HEK293 (cell line): ENCODE data around the gene FOXN4.

ENCODE experiments used
- CTCF ChIA-PET: fragments of 350-600 bp; formaldehyde crosslinking; extraction: SDS; loops from one replicate; lab custom pipeline; 2021; ENCODE audit warnings: antibody characterized with exemption; lab: Yijun Ruan, JAX
- POLR2A ChIA-PET: fragments of 300-600 bp; formaldehyde crosslinking; extraction: SDS; loops from one replicate; lab custom pipeline; 2020; ENCODE audit warnings: antibody characterized with exemption, inconsistent platforms; lab: Yijun Ruan, JAX
- H3K27ac ChIP-seq: fragments of 200-500 bp; sonication (Bioruptor generic); 2 replicates; pipeline ENCODE4 v1.5.1; 2014; ENCODE audit warnings: low read depth, low read length, control low read depth, inconsistent platforms; ENCODE audit errors: extremely low read depth
- H3K36me3 ChIP-seq, 2 experiments: fragments of 200-500 bp in 1 of 2; sonication (Bioruptor generic) in 1 of 2; 1 replicate in 1 of 2; 2 replicates in 1 of 2; pipeline ENCODE4 v1.5.1; 2014 to 2017; ENCODE audit warnings: inconsistent platforms in 2 of 2, low read length in 2 of 2; ENCODE audit not compliant: control insufficient read depth in 2 of 2, insufficient read depth in 1 of 2
- H3K4me1 ChIP-seq: fragments of 200-500 bp; sonication (Bioruptor generic); 2 replicates; pipeline ENCODE4 v1.5.1; 2014; ENCODE audit warnings: mild to moderate bottlenecking, low read length, inconsistent platforms; ENCODE audit not compliant: control insufficient read depth, insufficient read depth
- H3K4me3 ChIP-seq: 2 replicates; pipeline ENCODE4 v1.5.1; 2011; ENCODE audit warnings: low read depth, mild to moderate bottlenecking, control low read depth, low read length, moderate library complexity
- H3K9me3 ChIP-seq: fragments of 200-500 bp; sonication (Bioruptor generic); 2 replicates; pipeline ENCODE4 v1.5.1; 2014; ENCODE audit warnings: low read depth, low read length, inconsistent platforms; ENCODE audit not compliant: control insufficient read depth, insufficient read depth
- KLF7 ChIP-seq: fragments of 450-650 bp; formaldehyde crosslinking; IDR thresholded peaks from 2 replicates; pipeline ENCODE4 v1.5.1; 2016; ENCODE audit warnings: missing biosample characterization, missing genetic modification characterization, borderline replicate concordance
- MEIS1 ChIP-seq: sonication (generic); formaldehyde crosslinking; IDR thresholded peaks from 2 replicates; pipeline ENCODE4 v1.8.1; 2022; ENCODE audit warnings: missing genetic modification reagents, mild to moderate bottlenecking, borderline replicate concordance
- SCRT1 ChIP-seq: fragments of 450-650 bp; formaldehyde crosslinking; IDR thresholded peaks from 2 replicates; pipeline ENCODE4 v1.5.1; 2016; ENCODE audit warnings: missing biosample characterization, missing genetic modification characterization, borderline replicate concordance
- WT1 ChIP-seq: fragments of 450-650 bp; formaldehyde crosslinking; IDR thresholded peaks from 2 replicates; pipeline ENCODE4 v1.5.1; 2016; ENCODE audit warnings: missing biosample characterization, missing genetic modification characterization
- YY2 ChIP-seq: fragments of 450-650 bp; formaldehyde crosslinking; IDR thresholded peaks from 2 replicates; pipeline ENCODE4 v1.5.1; 2016; ENCODE audit warnings: missing biosample characterization, missing genetic modification characterization
- ZBTB21 ChIP-seq: fragments of 450-650 bp; formaldehyde crosslinking; IDR thresholded peaks from 2 replicates; pipeline ENCODE4 v1.5.1; 2017; ENCODE audit warnings: missing biosample characterization, missing genetic modification characterization
- ZFHX2 ChIP-seq: fragments of 450-650 bp; formaldehyde crosslinking; conservative IDR thresholded peaks from 2 replicates; pipeline ENCODE4 v1.5.1; 2016; ENCODE audit warnings: missing biosample characterization, missing genetic modification characterization
- ZNF133 ChIP-seq: fragments of 450-650 bp; formaldehyde crosslinking; IDR thresholded peaks from 2 replicates; pipeline ENCODE4 v1.5.1; 2016; ENCODE audit warnings: missing biosample characterization, missing genetic modification characterization
- ZNF140 ChIP-seq: fragments of 450-650 bp; formaldehyde crosslinking; IDR thresholded peaks from 2 replicates; pipeline ENCODE4 v1.5.1; 2016; ENCODE audit warnings: missing biosample characterization, missing genetic modification characterization
- ZNF155 ChIP-seq: fragments of 450-650 bp; formaldehyde crosslinking; IDR thresholded peaks from 2 replicates; pipeline ENCODE4 v1.5.1; 2016; ENCODE audit warnings: missing biosample characterization, missing genetic modification characterization
- ZNF292 ChIP-seq: fragments of 450-650 bp; formaldehyde crosslinking; IDR thresholded peaks from 2 replicates; pipeline ENCODE4 v1.5.1; 2016; ENCODE audit warnings: low read depth, missing biosample characterization, missing genetic modification characterization, borderline replicate concordance
- ZNF37A ChIP-seq: fragments of 450-650 bp; IDR thresholded peaks from 2 replicates; pipeline ENCODE4 v1.5.1; 2018; ENCODE audit warnings: missing biosample characterization, missing genetic modification characterization
- ZNF423 ChIP-seq: fragments of 450-650 bp; formaldehyde crosslinking; IDR thresholded peaks from 2 replicates; pipeline ENCODE4 v1.5.1; 2016; ENCODE audit warnings: missing biosample characterization, missing genetic modification characterization
- ZNF48 ChIP-seq: fragments of 450-650 bp; formaldehyde crosslinking; IDR thresholded peaks from 2 replicates; pipeline ENCODE4 v1.5.1; 2016; ENCODE audit warnings: missing biosample characterization, missing genetic modification characterization
- ZNF514 ChIP-seq: fragments of 450-650 bp; formaldehyde crosslinking; IDR thresholded peaks from 2 replicates; pipeline ENCODE4 v1.5.1; 2016; ENCODE audit warnings: missing biosample characterization, missing genetic modification characterization
- ZNF555 ChIP-seq: fragments of 450-650 bp; formaldehyde crosslinking; conservative IDR thresholded peaks from 2 replicates; pipeline ENCODE4 v1.5.1; 2017; ENCODE audit warnings: missing biosample characterization, mild to moderate bottlenecking, missing genetic modification characterization, inconsistent platforms
- ZNF623 ChIP-seq: fragments of 450-650 bp; formaldehyde crosslinking; IDR thresholded peaks from 2 replicates; pipeline ENCODE4 v1.5.1; 2016; ENCODE audit warnings: missing biosample characterization, missing genetic modification characterization
- ZNF624 ChIP-seq: fragments of 450-650 bp; formaldehyde crosslinking; IDR thresholded peaks from 2 replicates; pipeline ENCODE4 v1.5.1; 2017; ENCODE audit warnings: missing biosample characterization, missing genetic modification characterization
- TF ChIP-seq, protein P1 (sequence below): fragments of 450-650 bp; formaldehyde crosslinking; IDR thresholded peaks from 2 replicates; pipeline ENCODE4 v1.5.1; 2016; ENCODE audit warnings: missing biosample characterization, missing genetic modification characterization
- TF ChIP-seq, protein P2 (sequence below): fragments of 450-650 bp; formaldehyde crosslinking; IDR thresholded peaks from 2 replicates; pipeline ENCODE4 v1.5.1; 2017; ENCODE audit warnings: missing biosample characterization, missing genetic modification characterization
- TF ChIP-seq, protein P3 (sequence below): fragments of 450-650 bp; formaldehyde crosslinking; IDR thresholded peaks from 2 replicates; pipeline ENCODE4 v1.5.1; 2017; ENCODE audit warnings: missing biosample characterization, missing genetic modification characterization
- TF ChIP-seq, protein P4 (sequence below): fragments of 450-650 bp; formaldehyde crosslinking; IDR thresholded peaks from 2 replicates; pipeline ENCODE4 v1.5.1; 2016; ENCODE audit warnings: missing biosample characterization, missing genetic modification characterization
- TF ChIP-seq, protein P5 (sequence below): fragments of 450-650 bp; formaldehyde crosslinking; IDR thresholded peaks from 2 replicates; pipeline ENCODE4 v1.5.1; 2016; ENCODE audit warnings: missing biosample characterization, missing genetic modification characterization, borderline replicate concordance
- TF ChIP-seq, protein P6 (sequence below): fragments of 450-650 bp; formaldehyde crosslinking; IDR thresholded peaks from 2 replicates; pipeline ENCODE4 v1.5.1; 2016; ENCODE audit warnings: missing biosample characterization, missing genetic modification characterization
- TF ChIP-seq, protein P7 (sequence below): fragments of 450-650 bp; formaldehyde crosslinking; IDR thresholded peaks from 2 replicates; pipeline ENCODE4 v1.5.1; 2016; ENCODE audit warnings: missing biosample characterization, missing genetic modification characterization

The FOXN4 gene

DNA sequence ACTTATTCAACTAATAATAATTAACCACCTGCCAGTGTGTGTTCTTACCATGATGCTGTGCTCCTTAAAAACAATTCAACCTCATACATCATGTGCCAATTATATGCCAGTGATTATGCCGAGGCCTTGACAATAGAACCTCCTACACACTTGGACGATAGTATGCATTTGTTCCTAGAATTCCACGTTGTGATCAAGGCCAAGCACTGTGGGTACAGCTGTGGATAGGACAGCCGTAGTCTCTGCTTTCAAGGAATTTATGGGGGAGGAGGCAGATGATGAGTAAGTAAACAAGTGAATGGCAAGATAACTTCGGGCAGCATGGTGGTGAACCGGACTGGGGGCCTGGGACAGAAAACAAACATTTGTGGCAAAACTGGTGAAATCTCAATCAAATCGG, 20.6 kb upstream of the FOXN4 start (continued):
- TF ChIP-seq, protein P1, sequence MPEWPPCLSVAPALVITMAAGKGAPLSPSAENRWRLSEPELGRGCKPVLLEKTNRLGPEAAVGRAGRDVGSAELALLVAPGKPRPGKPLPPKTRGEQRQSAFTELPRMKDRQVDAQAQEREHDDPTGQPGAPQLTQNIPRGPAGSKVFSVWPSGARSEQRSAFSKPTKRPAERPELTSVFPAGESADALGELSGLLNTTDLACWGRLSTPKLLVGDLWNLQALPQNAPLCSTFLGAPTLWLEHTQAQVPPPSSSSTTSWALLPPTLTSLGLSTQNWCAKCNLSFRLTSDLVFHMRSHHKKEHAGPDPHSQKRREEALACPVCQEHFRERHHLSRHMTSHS, result no peak
- TF ChIP-seq MEIS1 (CRISPR knock-in tag) (no peak), ZFHX2 (peak; percentile 24; the same call in 1 of the 2 replicates), ZNF555 (tag by site-specific recombination) (no peak), ZNF623 (no peak), ZNF292 (tag by site-specific recombination) (no peak)
- TF ChIP-seq, protein P2, sequence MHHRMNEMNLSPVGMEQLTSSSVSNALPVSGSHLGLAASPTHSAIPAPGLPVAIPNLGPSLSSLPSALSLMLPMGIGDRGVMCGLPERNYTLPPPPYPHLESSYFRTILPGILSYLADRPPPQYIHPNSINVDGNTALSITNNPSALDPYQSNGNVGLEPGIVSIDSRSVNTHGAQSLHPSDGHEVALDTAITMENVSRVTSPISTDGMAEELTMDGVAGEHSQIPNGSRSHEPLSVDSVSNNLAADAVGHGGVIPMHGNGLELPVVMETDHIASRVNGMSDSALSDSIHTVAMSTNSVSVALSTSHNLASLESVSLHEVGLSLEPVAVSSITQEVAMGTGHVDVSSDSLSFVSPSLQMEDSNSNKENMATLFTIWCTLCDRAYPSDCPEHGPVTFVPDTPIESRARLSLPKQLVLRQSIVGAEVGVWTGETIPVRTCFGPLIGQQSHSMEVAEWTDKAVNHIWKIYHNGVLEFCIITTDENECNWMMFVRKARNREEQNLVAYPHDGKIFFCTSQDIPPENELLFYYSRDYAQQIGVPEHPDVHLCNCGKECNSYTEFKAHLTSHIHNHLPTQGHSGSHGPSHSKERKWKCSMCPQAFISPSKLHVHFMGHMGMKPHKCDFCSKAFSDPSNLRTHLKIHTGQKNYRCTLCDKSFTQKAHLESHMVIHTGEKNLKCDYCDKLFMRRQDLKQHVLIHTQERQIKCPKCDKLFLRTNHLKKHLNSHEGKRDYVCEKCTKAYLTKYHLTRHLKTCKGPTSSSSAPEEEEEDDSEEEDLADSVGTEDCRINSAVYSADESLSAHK (tag by site-specific recombination), result no peak
- TF ChIP-seq, protein P3, sequence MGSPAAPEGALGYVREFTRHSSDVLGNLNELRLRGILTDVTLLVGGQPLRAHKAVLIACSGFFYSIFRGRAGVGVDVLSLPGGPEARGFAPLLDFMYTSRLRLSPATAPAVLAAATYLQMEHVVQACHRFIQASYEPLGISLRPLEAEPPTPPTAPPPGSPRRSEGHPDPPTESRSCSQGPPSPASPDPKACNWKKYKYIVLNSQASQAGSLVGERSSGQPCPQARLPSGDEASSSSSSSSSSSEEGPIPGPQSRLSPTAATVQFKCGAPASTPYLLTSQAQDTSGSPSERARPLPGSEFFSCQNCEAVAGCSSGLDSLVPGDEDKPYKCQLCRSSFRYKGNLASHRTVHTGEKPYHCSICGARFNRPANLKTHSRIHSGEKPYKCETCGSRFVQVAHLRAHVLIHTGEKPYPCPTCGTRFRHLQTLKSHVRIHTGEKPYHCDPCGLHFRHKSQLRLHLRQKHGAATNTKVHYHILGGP (tag by site-specific recombination), result peak; percentile 98

DNA sequence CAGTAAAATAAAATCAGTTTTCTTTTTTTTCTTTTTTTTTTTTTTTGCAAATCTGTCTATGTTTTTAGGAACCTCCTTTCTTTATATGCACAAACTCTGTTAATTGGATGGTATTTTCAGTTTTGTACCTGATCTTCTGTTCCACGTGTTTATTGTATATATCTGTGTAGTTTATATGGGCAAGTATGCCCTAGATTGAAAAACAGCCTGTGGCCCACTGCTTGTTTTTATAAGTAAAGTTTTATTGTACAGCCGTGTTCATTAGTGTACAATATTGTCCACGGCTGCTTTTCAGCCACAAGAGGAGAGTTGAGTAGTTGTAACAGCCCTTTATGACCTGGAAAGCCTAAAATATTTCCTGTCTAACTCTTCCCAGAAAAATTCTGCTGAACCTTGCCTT, 19.9 kb upstream of the FOXN4 start:
- Histone ChIP-seq H3K27ac (no peak overlapping the region), H3K4me3 (no peak overlapping the region), H3K9me3 (no peaks in the 10 kb centered on the region), H3K4me1 (no peaks in the 10 kb centered on the region), H3K36me3 (no peaks in the 10 kb centered on the region)
- CTCF ChIA-PET, result interaction anchor here (0.7 to 1.1 kb wide), 3 partner anchors 20 to 417 kb away, joined by 3 to 4 read pairs (median 3); no protein-coding TSS in a partner anchor
- POLR2A ChIA-PET, result interaction anchor here (0.7 kb wide), 1 partner anchor 47 kb away, joined by 4 read pairs; no protein-coding TSS in a partner anchor
- TF ChIP-seq SCRT1 (tag by site-specific recombination), result no peak
- TF ChIP-seq ZNF48 (tag by site-specific recombination), result no peak
- no peak for TF ChIP-seq ZNF514 (tag by site-specific recombination)
- no peak for TF ChIP-seq ZNF423 (tag by site-specific recombination)
- TF ChIP-seq, protein P1, result no peak
- TF ChIP-seq WT1 (tag by site-specific recombination), result no peak
- TF ChIP-seq, protein P4, sequence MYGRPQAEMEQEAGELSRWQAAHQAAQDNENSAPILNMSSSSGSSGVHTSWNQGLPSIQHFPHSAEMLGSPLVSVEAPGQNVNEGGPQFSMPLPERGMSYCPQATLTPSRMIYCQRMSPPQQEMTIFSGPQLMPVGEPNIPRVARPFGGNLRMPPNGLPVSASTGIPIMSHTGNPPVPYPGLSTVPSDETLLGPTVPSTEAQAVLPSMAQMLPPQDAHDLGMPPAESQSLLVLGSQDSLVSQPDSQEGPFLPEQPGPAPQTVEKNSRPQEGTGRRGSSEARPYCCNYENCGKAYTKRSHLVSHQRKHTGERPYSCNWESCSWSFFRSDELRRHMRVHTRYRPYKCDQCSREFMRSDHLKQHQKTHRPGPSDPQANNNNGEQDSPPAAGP (tag by site-specific recombination), result no peak
- TF ChIP-seq, protein P5, sequence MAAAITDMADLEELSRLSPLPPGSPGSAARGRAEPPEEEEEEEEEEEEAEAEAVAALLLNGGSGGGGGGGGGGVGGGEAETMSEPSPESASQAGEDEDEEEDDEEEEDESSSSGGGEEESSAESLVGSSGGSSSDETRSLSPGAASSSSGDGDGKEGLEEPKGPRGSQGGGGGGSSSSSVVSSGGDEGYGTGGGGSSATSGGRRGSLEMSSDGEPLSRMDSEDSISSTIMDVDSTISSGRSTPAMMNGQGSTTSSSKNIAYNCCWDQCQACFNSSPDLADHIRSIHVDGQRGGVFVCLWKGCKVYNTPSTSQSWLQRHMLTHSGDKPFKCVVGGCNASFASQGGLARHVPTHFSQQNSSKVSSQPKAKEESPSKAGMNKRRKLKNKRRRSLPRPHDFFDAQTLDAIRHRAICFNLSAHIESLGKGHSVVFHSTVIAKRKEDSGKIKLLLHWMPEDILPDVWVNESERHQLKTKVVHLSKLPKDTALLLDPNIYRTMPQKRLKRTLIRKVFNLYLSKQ, result no peak
- TF ChIP-seq ZNF133 (tag by site-specific recombination), result no peak
- TF ChIP-seq ZNF155 (tag by site-specific recombination), result no peak
- TF ChIP-seq, protein P6, sequence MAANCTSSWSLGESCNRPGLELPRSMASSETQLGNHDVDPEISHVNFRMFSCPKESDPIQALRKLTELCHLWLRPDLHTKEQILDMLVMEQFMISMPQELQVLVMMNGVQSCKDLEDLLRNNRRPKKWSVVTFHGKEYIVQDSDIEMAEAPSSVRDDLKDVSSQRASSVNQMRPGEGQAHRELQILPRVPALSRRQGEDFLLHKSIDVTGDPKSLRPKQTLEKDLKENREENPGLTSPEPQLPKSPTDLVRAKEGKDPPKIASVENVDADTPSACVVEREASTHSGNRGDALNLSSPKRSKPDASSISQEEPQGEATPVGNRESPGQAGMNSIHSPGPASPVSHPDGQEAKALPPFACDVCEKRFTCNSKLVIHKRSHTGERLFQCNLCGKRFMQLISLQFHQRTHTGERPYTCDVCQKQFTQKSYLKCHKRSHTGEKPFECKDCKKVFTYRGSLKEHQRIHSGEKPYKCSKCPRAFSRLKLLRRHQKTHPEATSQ (tag by site-specific recombination), result no peak
- TF ChIP-seq, protein P7, sequence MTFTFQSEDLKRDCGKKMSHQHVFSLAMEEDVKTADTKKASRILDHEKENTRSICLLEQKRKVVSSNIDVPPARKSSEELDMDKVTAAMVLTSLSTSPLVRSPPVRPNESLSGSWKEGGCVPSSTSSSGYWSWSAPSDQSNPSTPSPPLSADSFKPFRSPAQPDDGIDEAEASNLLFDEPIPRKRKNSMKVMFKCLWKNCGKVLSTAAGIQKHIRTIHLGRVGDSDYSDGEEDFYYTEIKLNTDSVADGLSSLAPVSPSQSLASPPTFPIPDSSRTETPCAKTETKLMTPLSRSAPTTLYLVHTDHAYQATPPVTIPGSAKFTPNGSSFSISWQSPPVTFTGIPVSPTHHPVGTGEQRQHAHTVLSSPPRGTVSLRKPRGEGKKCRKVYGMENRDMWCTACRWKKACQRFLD, result no peak
- TF ChIP-seq KLF7 (tag by site-specific recombination), result no peak
- TF ChIP-seq ZBTB21, result no peak
- TF ChIP-seq ZNF140 (tag by site-specific recombination), result no peak
- no peak for TF ChIP-seq ZNF37A
- no peak for TF ChIP-seq ZNF624 (tag by site-specific recombination)
- no peak for TF ChIP-seq YY2 (tag by site-specific recombination)
